ENCODE measurements around the gene IGFBP2.

DNA sequence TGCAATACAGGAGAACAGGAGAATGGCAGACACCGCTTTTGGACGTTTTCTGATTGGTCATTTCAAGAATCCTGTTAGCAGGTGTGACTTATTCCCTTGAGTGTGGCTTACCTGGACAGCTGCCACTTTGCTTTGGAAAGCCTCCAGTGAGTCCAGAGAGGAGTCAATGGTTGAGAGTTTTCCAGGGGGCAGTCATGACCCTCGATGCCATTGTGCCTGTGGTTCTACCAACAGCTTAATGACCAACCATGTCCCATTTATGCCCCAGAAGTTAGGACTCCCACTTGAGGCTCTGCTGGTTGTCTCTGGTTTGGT, 12.4 kb downstream of the IGFBP2 start:
- TF ChIP-seq PYGO2 (tag; IDR thresholded peaks at IDR 0.05), result no peak
- no peak for TF ChIP-seq RAD21 (CRISPR knock-in tag; conservative IDR thresholded peaks at IDR 0.05 in 1 of 2, IDR thresholded peaks at IDR 0.05 in 1 of 2)
- TF ChIP-seq, protein P1, sequence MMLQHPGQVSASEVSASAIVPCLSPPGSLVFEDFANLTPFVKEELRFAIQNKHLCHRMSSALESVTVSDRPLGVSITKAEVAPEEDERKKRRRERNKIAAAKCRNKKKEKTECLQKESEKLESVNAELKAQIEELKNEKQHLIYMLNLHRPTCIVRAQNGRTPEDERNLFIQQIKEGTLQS (IDR thresholded peaks at IDR 0.05), result no peak
- TF ChIP-seq, protein P1 (CRISPR knock-in tag; conservative IDR thresholded peaks at IDR 0.05), result no peak
- TF ChIP-seq ZNF146 (CRISPR knock-in tag; IDR thresholded peaks at IDR 0.05; ENCODE audit: unreplicated experiment), result no peak
- no peak for TF ChIP-seq SIN3A (IDR thresholded peaks at IDR 0.05; ENCODE audit: borderline replicate concordance in 2 of 2, control insufficient read depth in 1 of 2, low read depth in 2 of 2, low read length in 2 of 2)
- TF ChIP-seq NRF1 (conservative IDR thresholded peaks at IDR 0.05 in 1 of 2, IDR thresholded peaks at IDR 0.05 in 1 of 2), result no peak
- no peak for TF ChIP-seq WHSC1 (IDR thresholded peaks at IDR 0.05; ENCODE audit: low read length)
- no peak for TF ChIP-seq MEIS2 (IDR thresholded peaks at IDR 0.05; ENCODE audit: partially characterized antibody)
- TF ChIP-seq, protein P2, sequence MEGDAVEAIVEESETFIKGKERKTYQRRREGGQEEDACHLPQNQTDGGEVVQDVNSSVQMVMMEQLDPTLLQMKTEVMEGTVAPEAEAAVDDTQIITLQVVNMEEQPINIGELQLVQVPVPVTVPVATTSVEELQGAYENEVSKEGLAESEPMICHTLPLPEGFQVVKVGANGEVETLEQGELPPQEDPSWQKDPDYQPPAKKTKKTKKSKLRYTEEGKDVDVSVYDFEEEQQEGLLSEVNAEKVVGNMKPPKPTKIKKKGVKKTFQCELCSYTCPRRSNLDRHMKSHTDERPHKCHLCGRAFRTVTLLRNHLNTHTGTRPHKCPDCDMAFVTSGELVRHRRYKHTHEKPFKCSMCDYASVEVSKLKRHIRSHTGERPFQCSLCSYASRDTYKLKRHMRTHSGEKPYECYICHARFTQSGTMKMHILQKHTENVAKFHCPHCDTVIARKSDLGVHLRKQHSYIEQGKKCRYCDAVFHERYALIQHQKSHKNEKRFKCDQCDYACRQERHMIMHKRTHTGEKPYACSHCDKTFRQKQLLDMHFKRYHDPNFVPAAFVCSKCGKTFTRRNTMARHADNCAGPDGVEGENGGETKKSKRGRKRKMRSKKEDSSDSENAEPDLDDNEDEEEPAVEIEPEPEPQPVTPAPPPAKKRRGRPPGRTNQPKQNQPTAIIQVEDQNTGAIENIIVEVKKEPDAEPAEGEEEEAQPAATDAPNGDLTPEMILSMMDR (IDR thresholded peaks at IDR 0.05 in 2 of 3, conservative IDR thresholded peaks at IDR 0.05 in 1 of 3; ENCODE audit: insufficient read depth in 2 of 3, low read depth in 1 of 3, low read length in 3 of 3), result no peak
- TF ChIP-seq MEF2D (tag; conservative IDR thresholded peaks at IDR 0.05; ENCODE audit: low read depth), result no peak
- TF ChIP-seq PHF8 (IDR thresholded peaks at IDR 0.05; ENCODE audit: borderline replicate concordance, low read length), result no peak
- no peak for TF ChIP-seq FOXK1 (CRISPR knock-in tag; IDR thresholded peaks at IDR 0.05; ENCODE audit: borderline replicate concordance)
- TF ChIP-seq EZH2 (IDR thresholded peaks at IDR 0.05; ENCODE audit: borderline replicate concordance, low read depth, low read length), result no peak
- TF ChIP-seq SMARCE1 (IDR thresholded peaks at IDR 0.05), result no peak
